Measurements from ENCODE around the gene RPL7L1.

Gene RPL7L1

GRCh38 chr6:42860481-42860880, 18.9 kb upstream of the RPL7L1 start:
- no peaks in the 10 kb centered on the region for H3K9me3 ChIP-seq (ENCODE audit: insufficient read depth, low read length)
- no peaks in the 10 kb centered on the region for H3K9me2 ChIP-seq (replicated peaks; ENCODE audit: insufficient read depth, low read length)
- H3K27me3 ChIP-seq (ENCODE audit: low read length): no peaks in the 10 kb centered on the region
- no peak overlapping the region for H3K4me3 ChIP-seq (ENCODE audit: insufficient read depth, low read length, poor library complexity, severe bottlenecking)
- H3K9ac ChIP-seq (ENCODE audit: low read length): no peak overlapping the region
- peaks cover 22% of the 10 kb centered on the region for H3K36me3 ChIP-seq (ENCODE audit: low read length)
- no peak overlapping the region for H3K4me2 ChIP-seq (ENCODE audit: low read depth, low read length, poor library complexity, severe bottlenecking)
- no peaks in the 10 kb centered on the region for H3F3A ChIP-seq (ENCODE audit: insufficient read depth)
- no peaks in the 10 kb centered on the region for H3K79me2 ChIP-seq (ENCODE audit: insufficient read depth, low read length)
- H2AFZ ChIP-seq (ENCODE audit: low read depth, low read length, severe bottlenecking): no peak overlapping the region
- H3K27ac ChIP-seq (ENCODE audit: low read depth, low read length): no peak overlapping the region
- TF ChIP-seq EZH2phosphoT487 (conservative IDR thresholded peaks at IDR 0.05; ENCODE audit: low read length) (no peak), CTCF (IDR thresholded peaks at IDR 0.05; ENCODE audit: insufficient read depth, low read length, poor library complexity, severe bottlenecking) (no peak)
- no peaks in the 10 kb centered on the region for H4K20me1 ChIP-seq (ENCODE audit: low read depth, low read length)

- no peak overlapping the region for H3K27ac ChIP-seq (ENCODE audit: low read depth, low read length)
- no peaks in the 10 kb centered on the region for H3K9me3 ChIP-seq (ENCODE audit: insufficient read depth, low read length)
- H3K4me3 ChIP-seq (ENCODE audit: insufficient read depth, low read length, poor library complexity, severe bottlenecking): no peak overlapping the region
- H3K4me2 ChIP-seq (ENCODE audit: low read depth, low read length, poor library complexity, severe bottlenecking): no peak overlapping the region
- no peak for TF ChIP-seq CTCF (IDR thresholded peaks at IDR 0.05; ENCODE audit: insufficient read depth, low read length, poor library complexity, severe bottlenecking)
- TF ChIP-seq EZH2phosphoT487 (conservative IDR thresholded peaks at IDR 0.05; ENCODE audit: low read length): no peak
- no peaks in the 10 kb centered on the region; the same call in 1 of the 2 replicates for H3F3A ChIP-seq (ENCODE audit: insufficient read depth)
- peaks cover 17% of the 10 kb centered on the region for H3K36me3 ChIP-seq (ENCODE audit: low read length)
- H3K9me2 ChIP-seq (replicated peaks; ENCODE audit: insufficient read depth, low read length): no peaks in the 10 kb centered on the region
- no peak overlapping the region for H3K9ac ChIP-seq (ENCODE audit: low read length)
- H3K79me2 ChIP-seq (ENCODE audit: insufficient read depth, low read length): no peaks in the 10 kb centered on the region
- no peak overlapping the region for H2AFZ ChIP-seq (ENCODE audit: low read depth, low read length, severe bottlenecking)
- H4K20me1 ChIP-seq (ENCODE audit: low read depth, low read length): no peaks in the 10 kb centered on the region
- no peaks in the 10 kb centered on the region for H3K27me3 ChIP-seq (ENCODE audit: low read length)
Observed at GRCh38 chr6:42864602-42865001, 14.8 kb upstream of the RPL7L1 start.

- Histone ChIP-seq H3K36me3 (ENCODE audit: low read length) (peaks cover 3% of the 10 kb centered on the region; the same call in 1 of the 2 replicates), H3K79me2 (ENCODE audit: insufficient read depth, low read length) (no peaks in the 10 kb centered on the region), H3K9me2 (replicated peaks; ENCODE audit: insufficient read depth, low read length) (no peaks in the 10 kb centered on the region), H3K9me3 (ENCODE audit: insufficient read depth, low read length) (no peaks in the 10 kb centered on the region), H3K4me3 (ENCODE audit: insufficient read depth, low read length, poor library complexity, severe bottlenecking) (no peak overlapping the region), H3K27me3 (ENCODE audit: low read length) (no peaks in the 10 kb centered on the region), H3K27ac (ENCODE audit: low read depth, low read length) (peak overlapping the region; percentile 1; the same call in 1 of the 2 replicates), H3K9ac (ENCODE audit: low read length) (no peak overlapping the region), H3K4me2 (ENCODE audit: low read depth, low read length, poor library complexity, severe bottlenecking) (no peak overlapping the region), H2AFZ (ENCODE audit: low read depth, low read length, severe bottlenecking) (no peak overlapping the region), H4K20me1 (ENCODE audit: low read depth, low read length) (no peaks in the 10 kb centered on the region), H3F3A (ENCODE audit: insufficient read depth) (peaks cover 16% of the 10 kb centered on the region)
- no peak for TF ChIP-seq CTCF (IDR thresholded peaks at IDR 0.05; ENCODE audit: insufficient read depth, low read length, poor library complexity, severe bottlenecking)
- no peak for TF ChIP-seq EZH2phosphoT487 (conservative IDR thresholded peaks at IDR 0.05; ENCODE audit: low read length)
Observed at GRCh38 chr6:42870145-42870936, 9.1 kb upstream of the RPL7L1 start.
